ENCODE results near the gene LNX1. TPM values are rescaled to one million over a fixed set of nuclear protein-coding genes. Genes with fewer than 3 reads are reported as not detected.

The LNX1 gene
- total RNA-seq, 1 donor from 2014 or later: 11.8 TPM

DNA sequence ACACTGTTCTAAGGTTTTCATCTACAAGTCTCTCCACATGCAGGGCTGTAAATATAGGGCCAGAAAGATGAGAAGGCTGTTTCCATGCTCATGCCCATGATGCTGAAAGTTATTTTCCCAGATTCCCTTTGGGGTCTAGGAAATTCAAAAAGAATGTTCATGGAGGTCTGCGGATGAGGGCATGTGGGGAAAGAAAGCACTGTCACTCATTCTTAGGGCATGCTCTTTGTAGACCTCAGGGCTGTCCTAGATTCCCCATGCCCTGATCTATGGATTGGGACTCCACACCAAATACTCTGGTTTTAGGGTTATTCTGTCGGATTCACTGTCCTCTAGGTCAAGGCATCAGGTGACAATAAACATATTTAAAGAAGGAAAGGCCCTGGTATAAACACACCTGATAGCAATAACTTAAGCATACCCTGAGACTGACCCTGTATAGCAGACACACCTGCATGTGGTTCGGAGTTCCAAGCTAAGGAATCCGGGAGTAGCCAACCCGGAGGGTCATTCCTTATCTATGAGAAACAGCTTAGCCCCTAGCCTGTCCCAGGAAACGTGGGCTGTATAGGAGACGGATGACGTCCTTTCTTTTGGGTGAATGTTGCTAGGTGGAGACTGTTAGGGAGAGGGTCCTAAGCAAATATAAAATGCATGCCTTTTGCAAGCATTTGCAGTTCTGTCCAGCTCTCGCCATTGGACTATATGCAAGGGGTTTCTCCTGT is 37.6 kb downstream of the LNX1 start:
- H3K36me3 ChIP-seq: no peaks in the 10 kb centered on the region
- intact Hi-C loops (cut with DNase I): no loop called here
- H3K4me3 ChIP-seq: no peak overlapping the region
- H3K9me3 ChIP-seq: no peaks in the 10 kb centered on the region
- peaks cover 17% of the 10 kb centered on the region for H3K4me1 ChIP-seq
- no peak overlapping the region for H3K27ac ChIP-seq
- DNase-seq (ENCODE audit: extremely low spot score in 2 of 2): no peak
- H3K27me3 ChIP-seq: no peaks in the 10 kb centered on the region
- TF ChIP-seq POLR2AphosphoS5 (IDR thresholded peaks at IDR 0.05; ENCODE audit: insufficient read depth in 1 of 2, low read depth in 1 of 2): no peak
- TF ChIP-seq CTCF (IDR thresholded peaks at IDR 0.05): no peak
- TF ChIP-seq POLR2A (IDR thresholded peaks at IDR 0.05): no peak

GRCh38 chr4:53552711-53553110 is 38.6 kb downstream of the LNX1 start:
- intact Hi-C loops (cut with DNase I): no loop called here
- no peak for TF ChIP-seq POLR2AphosphoS5 (IDR thresholded peaks at IDR 0.05; ENCODE audit: insufficient read depth in 1 of 2, low read depth in 1 of 2)
- no peak for TF ChIP-seq POLR2A (IDR thresholded peaks at IDR 0.05)

GRCh38 chr4:53551958-53552357 is 39.3 kb downstream of the LNX1 start:
- no peaks in the 10 kb centered on the region for H3K9me3 ChIP-seq
- no peaks in the 10 kb centered on the region for H3K27me3 ChIP-seq
- DNase-seq (ENCODE audit: extremely low spot score in 2 of 2): no peak
- H3K36me3 ChIP-seq: no peaks in the 10 kb centered on the region
- H3K4me1 ChIP-seq: peaks cover 9% of the 10 kb centered on the region
- TF ChIP-seq POLR2A (IDR thresholded peaks at IDR 0.05): no peak
- no peak for TF ChIP-seq CTCF (IDR thresholded peaks at IDR 0.05)
- no peak for TF ChIP-seq POLR2AphosphoS5 (IDR thresholded peaks at IDR 0.05; ENCODE audit: insufficient read depth in 1 of 2, low read depth in 1 of 2)
- no peak overlapping the region for H3K4me3 ChIP-seq
- no peak overlapping the region for H3K27ac ChIP-seq
- intact Hi-C loops (cut with DNase I): no loop called here

More at GRCh38 chr4:53552711-53553110, 38.6 kb downstream of the LNX1 start:
- Histone ChIP-seq H3K9me3 (no peaks in the 10 kb centered on the region), H3K4me3 (no peak overlapping the region), H3K27ac (no peak overlapping the region), H3K36me3 (no peaks in the 10 kb centered on the region), H3K4me1 (peaks cover 9% of the 10 kb centered on the region), H3K27me3 (no peaks in the 10 kb centered on the region)
- no peak for DNase-seq (ENCODE audit: extremely low spot score in 2 of 2)

- Histone ChIP-seq H3K4me3 (no peak overlapping the region), H3K27me3 (no peaks in the 10 kb centered on the region), H3K9me3 (no peaks in the 10 kb centered on the region), H3K36me3 (no peaks in the 10 kb centered on the region), H3K4me1 (peaks cover 9% of the 10 kb centered on the region), H3K27ac (no peak overlapping the region)
- TF ChIP-seq CTCF (IDR thresholded peaks at IDR 0.05) (no peak), POLR2AphosphoS5 (IDR thresholded peaks at IDR 0.05; ENCODE audit: insufficient read depth in 1 of 2, low read depth in 1 of 2) (no peak), POLR2A (IDR thresholded peaks at IDR 0.05) (no peak)
- intact Hi-C loops (cut with DNase I): no loop called here
- no peak for DNase-seq (ENCODE audit: extremely low spot score in 2 of 2)
Measured at GRCh38 chr4:53551281-53551864, 39.9 kb downstream of the LNX1 start.

DNA sequence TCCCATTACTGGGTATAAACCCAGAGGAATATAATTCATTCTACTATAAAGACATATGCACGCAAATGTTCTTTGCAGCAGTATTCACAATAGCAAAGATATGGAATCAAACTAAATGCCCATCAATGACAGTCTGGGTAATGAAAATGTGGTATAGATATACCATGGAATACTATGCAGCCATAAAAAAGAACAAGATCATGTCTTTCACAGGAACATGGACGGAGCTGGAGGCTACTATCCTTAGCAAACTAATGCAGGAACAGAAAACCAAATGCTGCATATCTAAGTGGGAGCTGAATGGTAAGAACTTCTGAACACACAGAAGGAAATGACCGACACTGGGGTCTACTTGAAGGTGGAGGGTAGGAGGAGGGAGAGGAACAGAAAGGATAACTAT is 42.6 kb downstream of the LNX1 start:
- H3K27me3 ChIP-seq: no peaks in the 10 kb centered on the region
- no peaks in the 10 kb centered on the region for H3K36me3 ChIP-seq
- H3K27ac ChIP-seq: no peak overlapping the region
- H3K9me3 ChIP-seq: no peaks in the 10 kb centered on the region
- no peaks in the 10 kb centered on the region for H3K4me1 ChIP-seq
- no peak for TF ChIP-seq POLR2AphosphoS5 (IDR thresholded peaks at IDR 0.05; ENCODE audit: insufficient read depth in 1 of 2, low read depth in 1 of 2)
- no peak for TF ChIP-seq CTCF (IDR thresholded peaks at IDR 0.05)
- TF ChIP-seq POLR2A (IDR thresholded peaks at IDR 0.05): no peak
- H3K4me3 ChIP-seq: no peak overlapping the region
- intact Hi-C loops (cut with DNase I): no loop called here
- no peak for DNase-seq (ENCODE audit: extremely low spot score in 2 of 2)

Measured in vagina (tissue), 2 donors.